Peyer's patch (tissue), 4 donors: ENCODE data around the gene PDP2. TPM values are rescaled to one million over a fixed set of nuclear protein-coding genes. Genes with fewer than 3 reads are reported as not detected.
A peak's percentile ranks its signal among the peaks of the same experiment; 100 is the strongest.

Experiments used
- DNase-seq, 3 donors: peaks; one replicate each; pipeline ENCODE4 v3.0.0-alpha.2; 2017 to 2019
- H3K27ac ChIP-seq, 4 donors: fragments of 200-600 bp; sonication (generic); one replicate each; pipeline ENCODE4 v1.5.1; 2016 to 2019
- H3K27me3 ChIP-seq, 2 donors: fragments of 200-600 bp; sonication (generic); one replicate each; pipeline ENCODE4 v1.5.1; 2019
- H3K36me3 ChIP-seq, 3 donors: fragments of 200-600 bp; sonication (generic); one replicate each; pipeline ENCODE4 v1.5.1; 2016 to 2019
- H3K4me1 ChIP-seq, 4 donors: fragments of 200-600 bp; sonication (generic); one replicate each; pipeline ENCODE4 v1.5.1; 2016 to 2019
- H3K4me3 ChIP-seq, 4 donors: fragments of 200-600 bp; sonication (generic); 1 replicate in 3 of 4; 2 replicates in 1 of 4; pipeline ENCODE4 v1.5.1; 2016 to 2019; ENCODE audit warnings: mild to moderate bottlenecking in 1 of 4
- H3K9me3 ChIP-seq, 4 donors: fragments of 200-600 bp; sonication (generic); one replicate each; pipeline ENCODE4 v1.5.1; 2016 to 2019; ENCODE audit warnings: mild to moderate bottlenecking in 1 of 4
- CTCF ChIP-seq, 6 experiments: fragments of 450-650 bp in 4 of 6; fragments of 200-600 bp in 2 of 6; sonication (generic) in 1 of 6; IDR thresholded peaks; one replicate each; pipeline ENCODE4 v1.5.1; 2017 to 2019; ENCODE audit warnings: antibody characterized with exemption in 6 of 6, mild to moderate bottlenecking in 3 of 6, moderate library complexity in 1 of 6
- POLR2A ChIP-seq, 2 donors: fragments of 450-650 bp; IDR thresholded peaks; one replicate each; pipeline ENCODE4 v1.5.1; 2017; ENCODE audit warnings: antibody characterized with exemption in 2 of 2, mild to moderate bottlenecking in 2 of 2, moderate library complexity in 2 of 2
- total RNA-seq, 4 donors: library from RNA; depleted of rRNA; stranded (reverse); fragments of >200 nt; gene quantifications; one replicate each; pipeline ENCODE4 v1.1.0, GENCODE V29; 2016

The PDP2 gene
- total RNA-seq, 4 donors from 2014 or later = 12.1 to 27.9 (median 15.3) TPM

- H3K27me3 ChIP-seq = no peaks in the 10 kb centered on the region
- DNase-seq = peak in 1 of 3 donors; percentile 55
Observed at GRCh38 chr16:66900721-66901441, 20.6 kb downstream of the PDP2 start.

GRCh38 chr16:66901626-66902025 is 21.3 kb downstream of the PDP2 start:
- Histone ChIP-seq H3K4me3 (no peak overlapping the region), H3K4me1 (peaks cover 0 to 52% (median 7%) of the 10 kb centered on the region in 4 donors), H3K27me3 (no peaks in the 10 kb centered on the region), H3K36me3 (no peaks in the 10 kb centered on the region), H3K9me3 (no peaks in the 10 kb centered on the region), H3K27ac (peak overlapping the region; percentile 67 to 85 (median 78))
- DNase-seq = no peak
- TF ChIP-seq POLR2A (IDR thresholded peaks at IDR 0.05) (no peak), CTCF (IDR thresholded peaks at IDR 0.05) (no peak)

More at GRCh38 chr16:66900721-66901441, 20.6 kb downstream of the PDP2 start:
- TF ChIP-seq CTCF (IDR thresholded peaks at IDR 0.05) = no peak
- no peak for TF ChIP-seq POLR2A (IDR thresholded peaks at IDR 0.05)
- Histone ChIP-seq H3K9me3 (no peaks in the 10 kb centered on the region), H3K4me1 (peaks cover 0 to 54% (median 9%) of the 10 kb centered on the region in 4 donors), H3K4me3 (no peak overlapping the region), H3K36me3 (no peaks in the 10 kb centered on the region), H3K27ac (peak overlapping the region; percentile 67 to 85 (median 78))

GRCh38 chr16:66902648-66903543 is 22.6 kb downstream of the PDP2 start:
- Histone ChIP-seq H3K4me3 (no peak overlapping the region), H3K27ac (peak overlapping the region in 3 of 4 donors; percentile 25 to 54 (median 48)), H3K4me1 (peaks cover 0 to 44% (median 7%) of the 10 kb centered on the region in 4 donors), H3K27me3 (no peaks in the 10 kb centered on the region), H3K36me3 (no peaks in the 10 kb centered on the region), H3K9me3 (no peaks in the 10 kb centered on the region)
- no peak for DNase-seq
- TF ChIP-seq POLR2A (IDR thresholded peaks at IDR 0.05) (no peak), CTCF (IDR thresholded peaks at IDR 0.05) (peak in 1 of 6 experiments; percentile 21)

GRCh38 chr16:66903544-66904427 is 23.5 kb downstream of the PDP2 start:
- no peak overlapping the region for H3K4me3 ChIP-seq
- no peaks in the 10 kb centered on the region for H3K27me3 ChIP-seq
- DNase-seq = no peak
- peak overlapping the region in 3 of 4 donors; percentile 31 to 77 (median 48) for H3K27ac ChIP-seq
- peaks cover 0 to 44% (median 7%) of the 10 kb centered on the region in 4 donors for H3K4me1 ChIP-seq
- TF ChIP-seq CTCF (IDR thresholded peaks at IDR 0.05) (no peak), POLR2A (IDR thresholded peaks at IDR 0.05) (no peak)
- H3K36me3 ChIP-seq = no peaks in the 10 kb centered on the region
- H3K9me3 ChIP-seq = no peaks in the 10 kb centered on the region

- no peaks in the 10 kb centered on the region for H3K27me3 ChIP-seq
- H3K36me3 ChIP-seq = no peaks in the 10 kb centered on the region
- peak overlapping the region in 3 of 4 donors; percentile 31 to 77 (median 48) for H3K27ac ChIP-seq
- peak in 1 of 3 donors; percentile 30 for DNase-seq
- TF ChIP-seq POLR2A (IDR thresholded peaks at IDR 0.05) = no peak
- TF ChIP-seq CTCF (IDR thresholded peaks at IDR 0.05) = no peak
- peaks cover 0 to 40% (median 5%) of the 10 kb centered on the region in 4 donors for H3K4me1 ChIP-seq
- no peaks in the 10 kb centered on the region for H3K9me3 ChIP-seq
- no peak overlapping the region for H3K4me3 ChIP-seq
Observed at GRCh38 chr16:66904428-66904845, 24.1 kb downstream of the PDP2 start.
